Muscle of leg (tissue), 11 donors: Measurements from ENCODE around the gene LRRN4. TPM values are rescaled to one million over a fixed set of nuclear protein-coding genes. Genes with fewer than 3 reads are reported as not detected.
A peak's percentile ranks its signal among the peaks of the same experiment; 100 is the strongest.

Source experiments
- DNase-seq: peaks from one replicate; pipeline ENCODE4 v3.0.0; 2013
- H3K27ac ChIP-seq: one replicate; pipeline ENCODE4 v1.5.1; 2013; ENCODE audit warnings: mild to moderate bottlenecking, low read length, control low read depth
- H3K27me3 ChIP-seq: one replicate; pipeline ENCODE4 v1.6.1; 2013; ENCODE audit warnings: low read length; ENCODE audit not compliant: control insufficient read depth, insufficient read depth
- H3K36me3 ChIP-seq: one replicate; pipeline ENCODE4 v1.6.1; 2013; ENCODE audit warnings: low read length; ENCODE audit not compliant: control insufficient read depth, insufficient read depth
- H3K4me1 ChIP-seq: one replicate; pipeline ENCODE4 v1.6.1; 2013; ENCODE audit warnings: low read length; ENCODE audit not compliant: control insufficient read depth, insufficient read depth
- H3K4me3 ChIP-seq: one replicate; pipeline ENCODE4 v1.5.1; 2013; ENCODE audit warnings: low read length, control low read depth
- H3K9me3 ChIP-seq: replicated peaks from 2 replicates; pipeline ENCODE4 v1.6.1; 2013; ENCODE audit warnings: low read depth, low read length; ENCODE audit not compliant: control insufficient read depth
- WGBS: methylation state at CpG from one replicate; pipeline ENCODE4 v1.1.5; 2013; ENCODE audit warnings: missing lambda C conversion rate; ENCODE audit not compliant: insufficient coverage; 5-methylcytosine and 5-hydroxymethylcytosine counted together
- polyA plus RNA-seq, 8 donors: library from polyadenylated mRNA; unstranded; fragments of 120-200 nt; gene quantifications; one replicate each; pipeline versions ENCODE4 v1.2.1 to v1.2.3, GENCODE V29; 2013; ENCODE audit warnings: inconsistent platforms in 1 of 8, low replicate concordance in 1 of 8; ENCODE audit not compliant: insufficient read length in 8 of 8, insufficient read depth in 1 of 8
- total RNA-seq: library from RNA; stranded (reverse); fragments of 120-200 nt; gene quantifications from one replicate; pipeline ENCODE4 v1.2.4, GENCODE V29; 2013

The LRRN4 gene
- total and polyA plus RNA-seq, 9 donors = under 0.01 to 0.38 (median 0.20) TPM

GRCh38 chr20:6083926-6084325 lies 30.1 kb upstream of the LRRN4 start:
- Histone ChIP-seq H3K27ac (no peak overlapping the region), H3K36me3 (no peaks in the 10 kb centered on the region), H3K27me3 (peaks cover 2% of the 10 kb centered on the region), H3K9me3 (no peaks in the 10 kb centered on the region), H3K4me3 (no peak overlapping the region), H3K4me1 (no peaks in the 10 kb centered on the region)
- no peak for DNase-seq
- 86% methylated on average over 9 of the region's 9 CpGs for WGBS

- DNase-seq = no peak
- WGBS = 82% methylated on average over 2 of the region's 2 CpGs
- H3K4me3 ChIP-seq = no peak overlapping the region
- H3K27me3 ChIP-seq = peaks cover 2% of the 10 kb centered on the region
- no peaks in the 10 kb centered on the region for H3K9me3 ChIP-seq
- H3K27ac ChIP-seq = no peak overlapping the region
- no peaks in the 10 kb centered on the region for H3K36me3 ChIP-seq
- peaks cover 11% of the 10 kb centered on the region for H3K4me1 ChIP-seq
These were observed 27.4 kb upstream of the LRRN4 start for GRCh38 chr20:6081236-6081635.

- no peaks in the 10 kb centered on the region for H3K9me3 ChIP-seq
- H3K27ac ChIP-seq = peak overlapping the region; percentile 29
- 22% methylated on average over 1 of the region's 2 CpGs for WGBS
- H3K36me3 ChIP-seq = no peaks in the 10 kb centered on the region
- H3K4me3 ChIP-seq = no peak overlapping the region
- H3K4me1 ChIP-seq = peaks cover 28% of the 10 kb centered on the region
- peaks cover 2% of the 10 kb centered on the region for H3K27me3 ChIP-seq
- DNase-seq = peak; percentile 90
These were observed 25.2 kb upstream of the LRRN4 start for GRCh38 chr20:6079016-6079415.

GRCh38 chr20:6075428-6076219 lies 21.8 kb upstream of the LRRN4 start:
- H3K4me3 ChIP-seq = no peak overlapping the region
- H3K9me3 ChIP-seq = no peaks in the 10 kb centered on the region
- DNase-seq = peak; percentile 92
- H3K36me3 ChIP-seq = no peaks in the 10 kb centered on the region
- peak overlapping the region; percentile 70 for H3K27ac ChIP-seq
- no CpG with 5 or more reads among the region's 8 CpGs for WGBS
- peaks cover 30% of the 10 kb centered on the region for H3K4me1 ChIP-seq
- no peaks in the 10 kb centered on the region for H3K27me3 ChIP-seq

- no peak overlapping the region for H3K4me3 ChIP-seq
- WGBS = 80% methylated on average over 1 of the region's 2 CpGs
- H3K36me3 ChIP-seq = no peaks in the 10 kb centered on the region
- H3K4me1 ChIP-seq = peaks cover 30% of the 10 kb centered on the region
- H3K27me3 ChIP-seq = no peaks in the 10 kb centered on the region
- DNase-seq = no peak
- H3K9me3 ChIP-seq = no peaks in the 10 kb centered on the region
- peak overlapping the region; percentile 70 for H3K27ac ChIP-seq
These were observed 20.9 kb upstream of the LRRN4 start for GRCh38 chr20:6074784-6075183.

GRCh38 chr20:6074145-6074561 lies 20.3 kb upstream of the LRRN4 start:
- no peaks in the 10 kb centered on the region for H3K36me3 ChIP-seq
- no CpG with 5 or more reads among the region's 2 CpGs for whole genome bisulfite sequencing
- peaks cover 30% of the 10 kb centered on the region for H3K4me1 ChIP-seq
- H3K9me3 ChIP-seq = no peaks in the 10 kb centered on the region
- DNase-seq = peak; percentile 15
- H3K27ac ChIP-seq = peak overlapping the region; percentile 59
- H3K4me3 ChIP-seq = no peak overlapping the region
- no peaks in the 10 kb centered on the region for H3K27me3 ChIP-seq

- Histone ChIP-seq H3K27me3 (no peaks in the 10 kb centered on the region), H3K4me3 (no peak overlapping the region), H3K27ac (no peak overlapping the region), H3K4me1 (peaks cover 18% of the 10 kb centered on the region), H3K36me3 (no peaks in the 10 kb centered on the region), H3K9me3 (no peaks in the 10 kb centered on the region)
- no peak for DNase-seq
- 76% methylated on average over 4 of the region's 6 CpGs for WGBS
These were observed 17.2 kb upstream of the LRRN4 start for GRCh38 chr20:6070829-6071695.

- Histone ChIP-seq H3K27ac (no peak overlapping the region), H3K4me3 (no peak overlapping the region), H3K36me3 (no peaks in the 10 kb centered on the region), H3K27me3 (no peaks in the 10 kb centered on the region), H3K4me1 (peaks cover 7% of the 10 kb centered on the region), H3K9me3 (no peaks in the 10 kb centered on the region)
- no peak for DNase-seq
- 67% methylated on average over 1 of the region's 2 CpGs for WGBS
These were observed 15.8 kb upstream of the LRRN4 start for GRCh38 chr20:6069669-6070068.

GRCh38 chr20:6067763-6068318 lies 14.0 kb upstream of the LRRN4 start:
- peaks cover 2% of the 10 kb centered on the region for H3K27me3 ChIP-seq
- no CpG with 5 or more reads among the region's 4 CpGs for WGBS
- no peaks in the 10 kb centered on the region for H3K9me3 ChIP-seq
- H3K27ac ChIP-seq = no peak overlapping the region
- H3K4me3 ChIP-seq = no peak overlapping the region
- no peaks in the 10 kb centered on the region for H3K4me1 ChIP-seq
- no peaks in the 10 kb centered on the region for H3K36me3 ChIP-seq
- no peak for DNase-seq

- WGBS = 92% methylated on average over 3 of the region's 3 CpGs
These were observed 12.7 kb upstream of the LRRN4 start for GRCh38 chr20:6066582-6066981.

More at GRCh38 chr20:6066582-6066981, 12.7 kb upstream of the LRRN4 start:
- DNase-seq = no peak
- Histone ChIP-seq H3K27ac (no peak overlapping the region), H3K4me3 (no peak overlapping the region), H3K9me3 (no peaks in the 10 kb centered on the region), H3K4me1 (no peaks in the 10 kb centered on the region), H3K36me3 (no peaks in the 10 kb centered on the region), H3K27me3 (peaks cover 2% of the 10 kb centered on the region)
